B cell (primary cell): ENCODE data around the gene PMM1.
"Not testable (repeated sequence)": the region's sequence is repeated elsewhere in the genome, so short reads cannot be mapped to it uniquely, and the experiment has no call there.

Source experiments
- CTCF ChIP-seq: fragments of 200-600 bp; IDR thresholded peaks from one replicate; pipeline ENCODE4 v1.8.0; 2022; ENCODE audit warnings: antibody characterized with exemption, mild to moderate bottlenecking
- EZH2 ChIP-seq: IDR thresholded peaks from 2 replicates; pipeline ENCODE4 v1.6.1; 2012; ENCODE audit warnings: borderline replicate concordance, low read depth, mild to moderate bottlenecking, moderate library complexity, low read length; ENCODE audit not compliant: insufficient read depth, poor library complexity, severe bottlenecking

DNA sequence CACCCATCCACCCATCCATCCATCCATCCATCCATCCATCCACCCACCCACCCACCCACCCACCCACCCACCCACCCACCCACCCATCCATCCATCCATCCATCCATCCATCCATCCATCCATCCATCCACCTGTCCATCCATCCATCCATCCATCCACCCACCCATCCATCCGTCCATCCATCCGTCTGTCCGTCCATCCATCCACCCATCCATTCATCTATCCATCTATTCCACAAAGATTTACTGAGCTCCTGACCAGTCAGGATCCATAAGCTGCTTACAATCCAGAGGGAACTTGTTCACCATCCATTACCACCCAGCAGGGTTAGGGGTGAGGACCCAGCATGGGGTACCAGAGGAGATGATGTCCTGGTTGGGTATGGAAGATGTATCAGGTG is 17.3 kb downstream of the PMM1 start:
- not testable (repeated sequence) for TF ChIP-seq CTCF, EZH2
